Measurements from ENCODE around the gene PLA2G5. TPM values are rescaled to one million over a fixed set of nuclear protein-coding genes. Genes with fewer than 3 reads are reported as not detected.

Gene PLA2G5
- total and polyA plus RNA-seq, 2 of the 8 experiments (the other 6 are each of a cell fraction or from before 2014, with no cell fraction given) = 0.05 TPM; not detected in 1

DNA sequence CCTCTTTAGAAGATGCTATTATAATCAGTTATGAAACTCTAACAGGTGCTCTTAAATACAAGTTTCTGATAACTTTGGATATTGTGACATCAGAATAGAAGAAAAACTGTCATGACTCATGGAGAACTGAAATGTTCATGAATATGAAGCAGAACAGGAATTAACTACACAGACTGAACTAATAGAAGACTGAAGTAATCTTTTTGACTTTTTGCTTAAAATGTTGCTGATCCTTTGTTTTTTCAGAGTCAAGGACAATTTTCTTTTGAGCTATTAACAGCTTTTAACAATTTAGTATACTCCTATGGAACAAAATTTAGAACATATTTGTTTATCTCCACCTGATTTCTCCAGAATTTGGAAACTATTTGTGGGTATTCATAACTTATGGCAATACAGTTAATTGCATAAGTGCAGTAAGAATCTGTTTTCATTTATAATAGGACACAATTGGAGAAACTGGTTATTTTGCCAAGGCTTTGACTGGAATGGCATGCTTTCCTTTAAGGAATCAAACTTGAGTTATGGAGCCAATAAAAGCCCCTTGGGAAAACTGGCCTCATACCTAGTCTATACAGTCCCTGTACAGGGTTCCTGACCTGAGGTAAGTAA is 18.7 kb upstream of the PLA2G5 start (continued):
- TF ChIP-seq, protein P1, sequence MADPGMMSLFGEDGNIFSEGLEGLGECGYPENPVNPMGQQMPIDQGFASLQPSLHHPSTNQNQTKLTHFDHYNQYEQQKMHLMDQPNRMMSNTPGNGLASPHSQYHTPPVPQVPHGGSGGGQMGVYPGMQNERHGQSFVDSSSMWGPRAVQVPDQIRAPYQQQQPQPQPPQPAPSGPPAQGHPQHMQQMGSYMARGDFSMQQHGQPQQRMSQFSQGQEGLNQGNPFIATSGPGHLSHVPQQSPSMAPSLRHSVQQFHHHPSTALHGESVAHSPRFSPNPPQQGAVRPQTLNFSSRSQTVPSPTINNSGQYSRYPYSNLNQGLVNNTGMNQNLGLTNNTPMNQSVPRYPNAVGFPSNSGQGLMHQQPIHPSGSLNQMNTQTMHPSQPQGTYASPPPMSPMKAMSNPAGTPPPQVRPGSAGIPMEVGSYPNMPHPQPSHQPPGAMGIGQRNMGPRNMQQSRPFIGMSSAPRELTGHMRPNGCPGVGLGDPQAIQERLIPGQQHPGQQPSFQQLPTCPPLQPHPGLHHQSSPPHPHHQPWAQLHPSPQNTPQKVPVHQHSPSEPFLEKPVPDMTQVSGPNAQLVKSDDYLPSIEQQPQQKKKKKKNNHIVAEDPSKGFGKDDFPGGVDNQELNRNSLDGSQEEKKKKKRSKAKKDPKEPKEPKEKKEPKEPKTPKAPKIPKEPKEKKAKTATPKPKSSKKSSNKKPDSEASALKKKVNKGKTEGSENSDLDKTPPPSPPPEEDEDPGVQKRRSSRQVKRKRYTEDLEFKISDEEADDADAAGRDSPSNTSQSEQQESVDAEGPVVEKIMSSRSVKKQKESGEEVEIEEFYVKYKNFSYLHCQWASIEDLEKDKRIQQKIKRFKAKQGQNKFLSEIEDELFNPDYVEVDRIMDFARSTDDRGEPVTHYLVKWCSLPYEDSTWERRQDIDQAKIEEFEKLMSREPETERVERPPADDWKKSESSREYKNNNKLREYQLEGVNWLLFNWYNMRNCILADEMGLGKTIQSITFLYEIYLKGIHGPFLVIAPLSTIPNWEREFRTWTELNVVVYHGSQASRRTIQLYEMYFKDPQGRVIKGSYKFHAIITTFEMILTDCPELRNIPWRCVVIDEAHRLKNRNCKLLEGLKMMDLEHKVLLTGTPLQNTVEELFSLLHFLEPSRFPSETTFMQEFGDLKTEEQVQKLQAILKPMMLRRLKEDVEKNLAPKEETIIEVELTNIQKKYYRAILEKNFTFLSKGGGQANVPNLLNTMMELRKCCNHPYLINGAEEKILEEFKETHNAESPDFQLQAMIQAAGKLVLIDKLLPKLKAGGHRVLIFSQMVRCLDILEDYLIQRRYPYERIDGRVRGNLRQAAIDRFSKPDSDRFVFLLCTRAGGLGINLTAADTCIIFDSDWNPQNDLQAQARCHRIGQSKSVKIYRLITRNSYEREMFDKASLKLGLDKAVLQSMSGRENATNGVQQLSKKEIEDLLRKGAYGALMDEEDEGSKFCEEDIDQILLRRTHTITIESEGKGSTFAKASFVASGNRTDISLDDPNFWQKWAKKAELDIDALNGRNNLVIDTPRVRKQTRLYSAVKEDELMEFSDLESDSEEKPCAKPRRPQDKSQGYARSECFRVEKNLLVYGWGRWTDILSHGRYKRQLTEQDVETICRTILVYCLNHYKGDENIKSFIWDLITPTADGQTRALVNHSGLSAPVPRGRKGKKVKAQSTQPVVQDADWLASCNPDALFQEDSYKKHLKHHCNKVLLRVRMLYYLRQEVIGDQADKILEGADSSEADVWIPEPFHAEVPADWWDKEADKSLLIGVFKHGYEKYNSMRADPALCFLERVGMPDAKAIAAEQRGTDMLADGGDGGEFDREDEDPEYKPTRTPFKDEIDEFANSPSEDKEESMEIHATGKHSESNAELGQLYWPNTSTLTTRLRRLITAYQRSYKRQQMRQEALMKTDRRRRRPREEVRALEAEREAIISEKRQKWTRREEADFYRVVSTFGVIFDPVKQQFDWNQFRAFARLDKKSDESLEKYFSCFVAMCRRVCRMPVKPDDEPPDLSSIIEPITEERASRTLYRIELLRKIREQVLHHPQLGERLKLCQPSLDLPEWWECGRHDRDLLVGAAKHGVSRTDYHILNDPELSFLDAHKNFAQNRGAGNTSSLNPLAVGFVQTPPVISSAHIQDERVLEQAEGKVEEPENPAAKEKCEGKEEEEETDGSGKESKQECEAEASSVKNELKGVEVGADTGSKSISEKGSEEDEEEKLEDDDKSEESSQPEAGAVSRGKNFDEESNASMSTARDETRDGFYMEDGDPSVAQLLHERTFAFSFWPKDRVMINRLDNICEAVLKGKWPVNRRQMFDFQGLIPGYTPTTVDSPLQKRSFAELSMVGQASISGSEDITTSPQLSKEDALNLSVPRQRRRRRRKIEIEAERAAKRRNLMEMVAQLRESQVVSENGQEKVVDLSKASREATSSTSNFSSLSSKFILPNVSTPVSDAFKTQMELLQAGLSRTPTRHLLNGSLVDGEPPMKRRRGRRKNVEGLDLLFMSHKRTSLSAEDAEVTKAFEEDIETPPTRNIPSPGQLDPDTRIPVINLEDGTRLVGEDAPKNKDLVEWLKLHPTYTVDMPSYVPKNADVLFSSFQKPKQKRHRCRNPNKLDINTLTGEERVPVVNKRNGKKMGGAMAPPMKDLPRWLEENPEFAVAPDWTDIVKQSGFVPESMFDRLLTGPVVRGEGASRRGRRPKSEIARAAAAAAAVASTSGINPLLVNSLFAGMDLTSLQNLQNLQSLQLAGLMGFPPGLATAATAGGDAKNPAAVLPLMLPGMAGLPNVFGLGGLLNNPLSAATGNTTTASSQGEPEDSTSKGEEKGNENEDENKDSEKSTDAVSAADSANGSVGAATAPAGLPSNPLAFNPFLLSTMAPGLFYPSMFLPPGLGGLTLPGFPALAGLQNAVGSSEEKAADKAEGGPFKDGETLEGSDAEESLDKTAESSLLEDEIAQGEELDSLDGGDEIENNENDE (IDR thresholded peaks at IDR 0.05; ENCODE audit: insufficient replicate concordance, low read length) = no peak
- TF ChIP-seq RFX5 (IDR thresholded peaks at IDR 0.05; ENCODE audit: borderline replicate concordance, low read depth, low read length) (no peak), MAFK (IDR thresholded peaks at IDR 0.05; ENCODE audit: low read depth, low read length) (no peak), PHF8 (conservative IDR thresholded peaks at IDR 0.05; ENCODE audit: low read depth, low read length) (no peak), SAP30 (IDR thresholded peaks at IDR 0.05; ENCODE audit: insufficient read depth, insufficient replicate concordance, low read length) (no peak), HDAC2 (IDR thresholded peaks at IDR 0.05; ENCODE audit: borderline replicate concordance in 1 of 2, low read depth in 2 of 2, low read length in 2 of 2) (no peak), TBP (IDR thresholded peaks at IDR 0.05; ENCODE audit: low read depth, low read length) (no peak), GTF2F1 (IDR thresholded peaks at IDR 0.05; ENCODE audit: borderline replicate concordance, low read depth, low read length) (no peak)
